Thoracic aorta (tissue), 2 donors: ENCODE results near the gene CDC42EP2. TPM values are rescaled to one million over a fixed set of nuclear protein-coding genes. Genes with fewer than 3 reads are reported as not detected.

ENCODE experiments used
- ATAC-seq: fragments of 150-250 bp; one replicate; pipeline ENCODE4 v1.8.0; 2017; ENCODE audit warnings: low read depth; ENCODE audit not compliant: insufficient number of reproducible peaks, low FRiP score
- DNase-seq: peaks from one replicate; pipeline ENCODE4 v3.0.0-alpha.2; 2020; ENCODE audit warnings: low spot score
- H3K27ac ChIP-seq, 2 donors: fragments of 200-600 bp; sonication (generic); 1 replicate in 1 of 2; 2 replicates in 1 of 2; pipeline ENCODE4 v1.5.1; 2016; ENCODE audit warnings: mild to moderate bottlenecking in 2 of 2, moderate library complexity in 2 of 2
- H3K27me3 ChIP-seq: fragments of 200-600 bp; sonication (generic); replicated peaks from 2 replicates; pipeline ENCODE4 v1.6.0; 2016; ENCODE audit warnings: mild to moderate bottlenecking; ENCODE audit not compliant: insufficient read depth
- H3K36me3 ChIP-seq: fragments of 200-600 bp; sonication (generic); one replicate; pipeline ENCODE4 v1.5.1; 2016
- H3K4me1 ChIP-seq, 2 donors: fragments of 200-600 bp; sonication (generic); 1 replicate in 1 of 2; 2 replicates in 1 of 2; pipeline versions ENCODE4 v1.5.1 to v1.6.0; 2016; ENCODE audit warnings: low read depth in 2 of 2, mild to moderate bottlenecking in 1 of 2; ENCODE audit not compliant: control insufficient read depth in 1 of 2
- H3K4me3 ChIP-seq: fragments of 200-600 bp; sonication (generic); 2 replicates; pipeline ENCODE4 v1.5.1; 2016; ENCODE audit warnings: mild to moderate bottlenecking
- H3K9me3 ChIP-seq: fragments of 200-600 bp; sonication (generic); 2 replicates; pipeline ENCODE4 v1.5.1; 2016
- total RNA-seq, 2 donors: library from RNA; depleted of rRNA; stranded (reverse); fragments of >200 nt; gene quantifications; one replicate each; pipeline versions ENCODE4 v1.1.0 to v1.2.3, GENCODE V29; 2016
- TF ChIP-seq, protein P1 (sequence below): fragments of 200-600 bp; sonication (generic); IDR thresholded peaks from one replicate; pipeline ENCODE4 v1.5.1; 2019; ENCODE audit warnings: antibody characterized with exemption

The CDC42EP2 gene
- total RNA-seq, 2 donors from 2014 or later: 8.5 to 18.7 TPM

DNA sequence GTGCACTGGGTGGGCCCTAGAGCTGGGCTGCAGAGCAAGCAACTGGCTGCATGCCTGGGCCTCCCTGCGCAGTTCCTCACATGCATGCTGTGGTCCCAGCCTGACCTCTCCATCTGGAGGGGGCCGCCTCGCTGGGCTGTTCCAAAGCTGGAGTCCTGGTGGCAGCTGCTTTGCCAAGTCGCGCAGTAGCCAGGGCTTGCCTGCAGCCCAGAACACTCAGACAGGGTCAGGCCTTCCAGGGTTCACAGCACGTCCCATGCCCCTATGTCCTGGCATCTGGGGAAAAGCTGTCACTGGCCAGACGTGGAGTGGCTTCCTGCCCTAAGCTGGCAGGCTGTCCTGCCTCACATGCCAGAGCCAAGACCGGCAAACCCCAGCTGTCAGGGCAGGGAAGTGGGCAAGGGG lies 16.5 kb upstream of the CDC42EP2 start:
- no peaks in the 10 kb centered on the region for H3K9me3 ChIP-seq
- no peaks in the 10 kb centered on the region for H3K36me3 ChIP-seq
- peak overlapping the region; percentile 43 to 70 for H3K27ac ChIP-seq
- H3K27me3 ChIP-seq: no peaks in the 10 kb centered on the region
- TF ChIP-seq, protein P1, sequence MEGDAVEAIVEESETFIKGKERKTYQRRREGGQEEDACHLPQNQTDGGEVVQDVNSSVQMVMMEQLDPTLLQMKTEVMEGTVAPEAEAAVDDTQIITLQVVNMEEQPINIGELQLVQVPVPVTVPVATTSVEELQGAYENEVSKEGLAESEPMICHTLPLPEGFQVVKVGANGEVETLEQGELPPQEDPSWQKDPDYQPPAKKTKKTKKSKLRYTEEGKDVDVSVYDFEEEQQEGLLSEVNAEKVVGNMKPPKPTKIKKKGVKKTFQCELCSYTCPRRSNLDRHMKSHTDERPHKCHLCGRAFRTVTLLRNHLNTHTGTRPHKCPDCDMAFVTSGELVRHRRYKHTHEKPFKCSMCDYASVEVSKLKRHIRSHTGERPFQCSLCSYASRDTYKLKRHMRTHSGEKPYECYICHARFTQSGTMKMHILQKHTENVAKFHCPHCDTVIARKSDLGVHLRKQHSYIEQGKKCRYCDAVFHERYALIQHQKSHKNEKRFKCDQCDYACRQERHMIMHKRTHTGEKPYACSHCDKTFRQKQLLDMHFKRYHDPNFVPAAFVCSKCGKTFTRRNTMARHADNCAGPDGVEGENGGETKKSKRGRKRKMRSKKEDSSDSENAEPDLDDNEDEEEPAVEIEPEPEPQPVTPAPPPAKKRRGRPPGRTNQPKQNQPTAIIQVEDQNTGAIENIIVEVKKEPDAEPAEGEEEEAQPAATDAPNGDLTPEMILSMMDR: no peak
- ATAC-seq (peak; percentile 35), DNase-seq (no peak)
- no peak overlapping the region for H3K4me3 ChIP-seq
- peaks cover 20 to 25% of the 10 kb centered on the region in 2 donors for H3K4me1 ChIP-seq

DNA sequence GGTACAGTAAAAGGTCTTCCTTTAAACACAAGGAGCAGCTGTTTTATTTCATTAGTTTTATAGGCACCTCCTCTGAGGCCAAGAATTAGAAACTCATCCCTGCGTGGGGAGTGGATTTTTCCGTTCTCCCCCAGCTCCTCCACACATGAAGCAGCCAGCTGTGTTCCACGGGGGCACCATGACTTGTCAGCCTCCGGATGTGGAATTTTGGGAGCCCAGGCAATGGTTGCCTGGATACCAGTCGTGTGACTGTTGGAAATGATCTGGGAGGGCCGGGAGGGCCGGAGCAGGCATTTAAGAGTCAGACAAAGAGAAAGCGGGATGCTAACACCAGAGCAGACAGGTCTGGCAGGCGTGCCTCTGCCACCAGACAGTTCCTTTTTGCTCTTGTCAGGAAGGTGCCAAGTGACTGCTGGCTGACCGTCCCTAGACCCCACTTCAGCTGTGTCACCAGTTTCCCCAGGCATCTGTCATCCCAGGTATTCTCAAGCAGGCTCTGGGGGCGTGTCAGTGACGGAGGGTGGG lies 15.9 kb upstream of the CDC42EP2 start:
- Histone ChIP-seq H3K4me3 (no peak overlapping the region), H3K27ac (peak overlapping the region; percentile 43 to 70), H3K27me3 (no peaks in the 10 kb centered on the region), H3K36me3 (no peaks in the 10 kb centered on the region), H3K9me3 (no peaks in the 10 kb centered on the region), H3K4me1 (peaks cover 20 to 25% of the 10 kb centered on the region in 2 donors)
- DNase-seq: no peak
- TF ChIP-seq, protein P1: no peak
- ATAC-seq: peak; percentile 54

DNA sequence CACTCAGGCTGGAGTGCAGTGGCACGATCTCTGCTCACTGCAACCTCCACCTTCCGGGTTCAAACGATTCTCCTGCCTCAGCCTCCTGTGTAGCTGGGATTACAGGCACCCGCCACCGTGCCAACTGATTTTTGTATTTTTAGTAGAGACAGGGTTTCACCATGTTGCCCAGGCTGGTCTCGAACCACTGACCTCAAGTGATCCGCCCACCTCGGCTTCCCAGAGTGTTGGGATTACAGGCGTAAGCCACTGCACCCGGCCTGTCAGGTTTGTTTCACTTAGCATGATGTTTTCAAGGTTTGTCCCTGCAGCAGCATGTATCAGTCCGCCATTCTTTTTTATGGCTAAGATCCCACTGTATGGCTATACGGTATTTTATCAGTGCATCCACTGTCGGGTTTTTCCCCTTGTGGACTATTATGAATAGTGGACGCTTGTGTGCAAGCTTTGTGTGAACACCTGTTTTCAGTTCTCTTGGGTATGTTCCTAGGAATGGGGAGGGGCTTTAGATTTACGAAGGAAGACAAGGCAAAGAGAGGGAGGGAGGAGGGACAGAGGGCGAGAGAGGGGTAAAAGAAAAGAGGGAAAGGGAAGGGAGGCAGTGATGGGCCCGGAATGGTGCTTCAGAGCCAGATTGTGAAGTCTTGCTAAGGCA lies 13.9 kb upstream of the CDC42EP2 start:
- Histone ChIP-seq H3K27ac (no peak overlapping the region), H3K27me3 (no peaks in the 10 kb centered on the region), H3K4me1 (peaks cover 24 to 35% of the 10 kb centered on the region in 2 donors), H3K4me3 (no peak overlapping the region), H3K9me3 (no peaks in the 10 kb centered on the region), H3K36me3 (no peaks in the 10 kb centered on the region)
- ATAC-seq (no peak), DNase-seq (no peak)
- TF ChIP-seq, protein P1: no peak

DNA sequence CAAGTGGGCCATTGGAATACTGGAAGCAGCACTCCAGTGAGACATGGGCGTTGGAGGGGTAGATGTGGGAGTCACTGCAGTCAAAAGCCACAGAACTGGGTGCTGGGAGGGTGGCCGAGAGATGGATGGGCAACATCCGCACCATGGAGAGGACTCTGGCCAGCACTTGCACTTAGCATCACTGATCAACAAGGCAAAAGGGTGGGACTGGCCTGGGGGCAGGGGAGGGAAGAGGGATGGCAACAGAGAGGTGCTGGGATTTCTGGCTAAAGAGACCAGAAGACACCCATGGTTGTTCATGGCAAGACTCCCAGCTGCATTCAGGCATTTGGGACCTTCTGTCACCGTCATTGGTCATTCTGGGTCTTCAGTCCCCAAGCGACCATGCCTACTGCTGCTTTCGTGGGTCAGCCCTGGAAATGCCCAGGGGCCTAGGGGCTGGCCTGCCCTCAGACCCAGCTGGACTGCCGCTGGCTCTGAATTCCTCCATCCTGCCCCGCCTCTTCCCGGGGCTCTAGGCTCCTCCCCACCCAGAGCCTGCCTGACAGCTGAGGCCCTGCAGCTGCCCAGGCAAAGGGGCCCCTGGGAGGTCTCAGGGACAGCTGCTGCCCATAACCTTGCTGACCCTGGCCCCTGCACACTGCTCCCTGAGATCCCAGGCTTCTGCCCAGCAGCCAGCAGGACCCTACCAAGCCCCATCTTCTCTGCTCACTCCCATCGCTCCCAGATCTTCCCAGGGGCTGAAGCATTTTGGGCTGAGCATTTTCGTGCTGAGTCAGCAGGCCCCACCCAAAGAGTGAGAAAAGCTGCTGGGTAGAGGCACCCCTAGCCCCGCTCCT lies 13.0 kb upstream of the CDC42EP2 start:
- Histone ChIP-seq H3K4me1 (peaks cover 24 to 43% of the 10 kb centered on the region in 2 donors), H3K4me3 (no peak overlapping the region), H3K27ac (no peak overlapping the region), H3K9me3 (no peaks in the 10 kb centered on the region), H3K27me3 (no peaks in the 10 kb centered on the region), H3K36me3 (no peaks in the 10 kb centered on the region)
- no peak for DNase-seq
- TF ChIP-seq, protein P1: no peak
- ATAC-seq: no peak

DNA sequence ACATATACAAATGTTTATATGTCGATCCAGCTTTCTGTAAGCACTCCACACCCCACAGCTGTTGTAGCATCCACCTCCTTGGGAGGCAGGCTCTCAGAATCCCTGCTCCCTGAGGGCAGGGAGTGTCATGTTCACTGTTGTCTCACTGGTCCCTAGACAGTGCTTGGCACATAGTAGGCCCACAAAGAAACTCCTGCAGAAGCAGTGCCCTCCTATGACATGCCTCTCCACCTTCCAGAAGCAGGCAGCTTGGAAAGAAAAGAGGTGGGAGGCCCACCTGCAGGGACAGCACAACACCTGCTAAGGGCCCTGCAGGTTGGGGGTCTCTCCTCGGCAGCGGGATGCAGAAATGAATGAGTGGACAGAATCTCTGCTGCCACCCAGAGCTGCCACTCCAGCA lies 11.1 kb upstream of the CDC42EP2 start:
- H3K4me1 ChIP-seq: peaks cover 9 to 27% of the 10 kb centered on the region in 2 donors
- no peaks in the 10 kb centered on the region for H3K9me3 ChIP-seq
- no peak for DNase-seq
- no peak for ATAC-seq
- no peak overlapping the region for H3K27ac ChIP-seq
- no peak overlapping the region for H3K4me3 ChIP-seq
- TF ChIP-seq, protein P1: no peak
- H3K27me3 ChIP-seq: no peaks in the 10 kb centered on the region
- H3K36me3 ChIP-seq: no peaks in the 10 kb centered on the region
